Prostate gland (tissue), 2 donors: ENCODE data around the gene WDR90.

Source experiments
- CTCF ChIP-seq, 4 experiments: fragments of 200-600 bp in 2 of 4; fragments of 450-650 bp in 2 of 4; sonication (generic) in 2 of 4; IDR thresholded peaks; 1 replicate in 3 of 4; 2 replicates in 1 of 4; pipeline ENCODE4 v1.5.1; 2016 to 2019; ENCODE audit warnings: antibody characterized with exemption in 4 of 4, mild to moderate bottlenecking in 2 of 4, moderate library complexity in 2 of 4
- POLR2A ChIP-seq: fragments of 450-650 bp; IDR thresholded peaks from one replicate; pipeline ENCODE4 v1.6.1; 2016; ENCODE audit warnings: antibody characterized with exemption, mild to moderate bottlenecking

GRCh38 chr16:678209-678857 is 29.2 kb downstream of the WDR90 start:
- TF ChIP-seq CTCF (IDR thresholded peaks at IDR 0.05) (no peak), POLR2A (no peak)
